Measurements from ENCODE around the gene RPL38.

GRCh38 chr17:74249590-74250270 is 46.3 kb downstream of the RPL38 start:
- no peak for TF ChIP-seq CTCF (IDR thresholded peaks at IDR 0.05; ENCODE audit: insufficient read depth, low read depth, low read length)
- no peak for TF ChIP-seq EZH2 (IDR thresholded peaks at IDR 0.05; ENCODE audit: insufficient read depth, low read length)
